Hindlimb muscle (tissue), 1 donor: ENCODE data around the gene RERE. TPM values are rescaled to one million over a fixed set of nuclear protein-coding genes. Genes with fewer than 3 reads are reported as not detected.

Experiments used
- DNase-seq: peaks from one replicate; pipeline ENCODE4 v3.0.0-alpha.2; 2013
- polyA plus RNA-seq: library from polyadenylated mRNA; unstranded; fragments of 120-200 nt; gene quantifications from one replicate; pipeline ENCODE4 v1.2.1, GENCODE V29; 2013; ENCODE audit not compliant: insufficient read length

RERE gene
- polyA plus RNA-seq, 1 donor: 93.9 TPM

GRCh38 chr1:8357329-8358101 lies 459.9 kb downstream of the RERE start:
- DNase-seq: no peak

GRCh38 chr1:8356256-8357209 lies 460.9 kb downstream of the RERE start:
- DNase-seq: no peak

GRCh38 chr1:8355439-8356255 lies 461.8 kb downstream of the RERE start:
- DNase-seq: no peak

GRCh38 chr1:8354038-8354437 lies 463.4 kb downstream of the RERE start:
- DNase-seq: no peak

- DNase-seq: no peak
These were observed 464.3 kb downstream of the RERE start for GRCh38 chr1:8352886-8353785.

- no peak for DNase-seq
These were observed 465.0 kb downstream of the RERE start for GRCh38 chr1:8352471-8352845.

- no peak for DNase-seq
These were observed 465.6 kb downstream of the RERE start for GRCh38 chr1:8351693-8352470.

- DNase-seq: no peak
These were observed 466.3 kb downstream of the RERE start for GRCh38 chr1:8350914-8351684.

- no peak for DNase-seq
These were observed 467.5 kb downstream of the RERE start for GRCh38 chr1:8349961-8350360.

GRCh38 chr1:8349473-8349865 lies 468.0 kb downstream of the RERE start:
- no peak for DNase-seq

GRCh38 chr1:8348777-8349472 lies 468.5 kb downstream of the RERE start:
- peak; percentile 71 for DNase-seq

- DNase-seq: no peak
These were observed 469.2 kb downstream of the RERE start for GRCh38 chr1:8348047-8348776.

- no peak for DNase-seq
These were observed 469.8 kb downstream of the RERE start for GRCh38 chr1:8347635-8348034.

- no peak for DNase-seq
These were observed 471.6 kb downstream of the RERE start for GRCh38 chr1:8345621-8346415.

GRCh38 chr1:8344893-8345507 lies 472.4 kb downstream of the RERE start:
- DNase-seq: no peak

GRCh38 chr1:8343464-8344001 lies 473.9 kb downstream of the RERE start:
- DNase-seq: peak; percentile 50

GRCh38 chr1:8343044-8343443 lies 474.4 kb downstream of the RERE start:
- no peak for DNase-seq
